Activated T-helper 9 cell treated with anti-CD3 and anti-CD28 coated beads, Interleukin-2, amount 50 U/mL, for 16 hours (primary cell): ENCODE results near the gene DENND5A.
"Not testable (repeated sequence)": the region's sequence is repeated elsewhere in the genome, so short reads cannot be mapped to it uniquely, and the experiment has no call there.

ENCODE experiments used
- DNase-seq: peaks from one replicate; pipeline ENCODE4 v3.0.0-alpha.2; 2020; ENCODE audit warnings: low read depth

The DENND5A gene

GRCh38 chr11:9264316-9265210 is 587 bp downstream of the DENND5A start:
- peak; percentile 15 for DNase-seq

GRCh38 chr11:9263840-9264315 is 1.3 kb downstream of the DENND5A start:
- peak; percentile 26 for DNase-seq

- DNase-seq, result not testable (repeated sequence)
Observed at GRCh38 chr11:9260838-9261146, 4.4 kb downstream of the DENND5A start.

GRCh38 chr11:9259981-9260837 is 4.9 kb downstream of the DENND5A start:
- no peak for DNase-seq

- not testable (repeated sequence) for DNase-seq
Observed at GRCh38 chr11:9258279-9258678, 6.9 kb downstream of the DENND5A start.

- no peak for DNase-seq
Observed at GRCh38 chr11:9254416-9254815, 10.7 kb downstream of the DENND5A start.

GRCh38 chr11:9253086-9253485 is 12.1 kb downstream of the DENND5A start:
- no peak for DNase-seq

- DNase-seq, result no peak
Observed at GRCh38 chr11:9251311-9251710, 13.8 kb downstream of the DENND5A start.

- no peak for DNase-seq
Observed at GRCh38 chr11:9250139-9250582, 15.0 kb downstream of the DENND5A start.

- DNase-seq, result no peak
Observed at GRCh38 chr11:9249252-9249651, 15.9 kb downstream of the DENND5A start.

- DNase-seq, result no peak
Observed at GRCh38 chr11:9247863-9248262, 17.3 kb downstream of the DENND5A start.

GRCh38 chr11:9236242-9236641 is 28.9 kb downstream of the DENND5A start:
- DNase-seq, result not testable (repeated sequence)

- no peak for DNase-seq
Observed at GRCh38 chr11:9232482-9232881, 32.7 kb downstream of the DENND5A start.

- no peak for DNase-seq
Observed at GRCh38 chr11:9231848-9232177, 33.3 kb downstream of the DENND5A start.

GRCh38 chr11:9230296-9230695 is 34.9 kb downstream of the DENND5A start:
- DNase-seq, result no peak

GRCh38 chr11:9228091-9228490 is 37.1 kb downstream of the DENND5A start:
- DNase-seq, result no peak

- DNase-seq, result no peak
Observed at GRCh38 chr11:9225748-9226298, 39.3 kb downstream of the DENND5A start.

- DNase-seq, result no peak
Observed at GRCh38 chr11:9222654-9223053, 42.5 kb downstream of the DENND5A start.

- not testable (repeated sequence) for DNase-seq
Observed at GRCh38 chr11:9220853-9221252, 44.3 kb downstream of the DENND5A start.

GRCh38 chr11:9219572-9219971 is 45.6 kb downstream of the DENND5A start:
- no peak for DNase-seq

GRCh38 chr11:9219115-9219514 is 46.0 kb downstream of the DENND5A start:
- no peak for DNase-seq

GRCh38 chr11:9214765-9215164 is 50.4 kb downstream of the DENND5A start:
- no peak for DNase-seq

GRCh38 chr11:9211322-9211721 is 53.8 kb downstream of the DENND5A start:
- no peak for DNase-seq
